OCI-LY7 (cell line): Measurements from ENCODE around the gene CALD1. TPM values are rescaled to one million over a fixed set of nuclear protein-coding genes. Genes with fewer than 3 reads are reported as not detected.

Experiments
- BruUV-seq: library from RNA; stranded (reverse); fragments of 400-500 nt; replicated peaks from 2 replicates; lab custom pipeline; 2021; lab: Mats Ljungman, UMichigan
- CTCF ChIA-PET: fragments of 300-600 bp; sonication (Branson Sonifier 250); formaldehyde crosslinking; loops from one replicate; lab custom pipeline; 2022; ENCODE audit warnings: antibody characterized with exemption; ENCODE audit not compliant: unreplicated experiment; lab: Charles Lee
- POLR2A ChIA-PET: fragments of 300-600 bp; sonication (Branson Sonifier 250); formaldehyde crosslinking; loops from one replicate; lab custom pipeline; 2022; ENCODE audit warnings: antibody characterized with exemption; lab: Charles Lee
- DNase-seq: peaks from one replicate; pipeline ENCODE4 v3.0.0-alpha.2; 2015; ENCODE audit warnings: low spot score
- H2AFZ ChIP-seq: fragments of 200-600 bp; sonication (generic), shearing (Covaris generic); 2 replicates; pipeline ENCODE4 v1.6.1; 2014; ENCODE audit warnings: mild to moderate bottlenecking, antibody characterized with exemption, low read length, moderate library complexity
- H3K27ac ChIP-seq: fragments of 200-600 bp; sonication (generic); 2 replicates; pipeline ENCODE4 v1.5.1; 2014; ENCODE audit warnings: mixed run types, low read depth, mild to moderate bottlenecking, moderate library complexity, low read length, inconsistent platforms; ENCODE audit not compliant: poor library complexity, severe bottlenecking
- H3K36me3 ChIP-seq: fragments of 200-600 bp; sonication (generic); 2 replicates; pipeline ENCODE4 v1.6.1; 2014; ENCODE audit warnings: mild to moderate bottlenecking, antibody characterized with exemption, low read length, moderate library complexity, mixed read lengths; ENCODE audit not compliant: insufficient read depth
- H3K4me1 ChIP-seq: fragments of 200-600 bp; sonication (generic); 2 replicates; pipeline ENCODE4 v1.5.1; 2014; ENCODE audit warnings: mild to moderate bottlenecking, low read length; ENCODE audit not compliant: insufficient read depth, poor library complexity, severe bottlenecking
- H3K4me2 ChIP-seq: fragments of 200-600 bp; sonication (generic); 2 replicates; pipeline ENCODE4 v1.6.1; 2014; ENCODE audit warnings: mild to moderate bottlenecking, low read length
- H3K4me3 ChIP-seq: fragments of 200-600 bp; sonication (generic); 2 replicates; pipeline ENCODE4 v1.5.1; 2014; ENCODE audit warnings: mild to moderate bottlenecking, low read depth, low read length; ENCODE audit not compliant: poor library complexity, severe bottlenecking
- H3K79me2 ChIP-seq: fragments of 200-600 bp; sonication (generic); 2 replicates; pipeline ENCODE4 v1.6.1; 2016; ENCODE audit warnings: low read depth, mild to moderate bottlenecking, low read length, moderate library complexity, mixed read lengths; ENCODE audit not compliant: insufficient read depth
- H3K9me2 ChIP-seq: fragments of 200-600 bp; sonication (generic); 2 replicates; pipeline ENCODE4 v1.6.1; 2016; ENCODE audit warnings: mild to moderate bottlenecking, low read length, mixed read lengths; ENCODE audit not compliant: insufficient read depth
- H3K9me3 ChIP-seq: fragments of 200-600 bp; sonication (generic); 2 replicates; pipeline ENCODE4 v1.6.1; 2014; ENCODE audit warnings: mild to moderate bottlenecking, mixed run types, low read length, mixed read lengths
- H4K20me1 ChIP-seq: fragments of 200-600 bp; sonication (generic); 2 replicates; pipeline ENCODE4 v1.6.1; 2014; ENCODE audit warnings: mild to moderate bottlenecking, antibody characterized with exemption, low read length, moderate library complexity, mixed read lengths; ENCODE audit not compliant: insufficient read depth
- EZH2phosphoT487 ChIP-seq: fragments of 200-600 bp; sonication (generic); IDR thresholded peaks from 2 replicates; pipeline ENCODE4 v1.6.1; 2018; ENCODE audit warnings: low read depth, borderline replicate concordance, mild to moderate bottlenecking, mixed run types, antibody characterized with exemption, low read length, moderate library complexity, mixed read lengths
- intact Hi-C: fragments of 100-400 bp; cut with micrococcal nuclease; formaldehyde crosslinking; loops from one replicate; pipeline ENCODE4 v1.10.0; 2022; ENCODE audit not compliant: unreplicated experiment
- total RNA-seq, 2 experiments: library from RNA; depleted of rRNA in 1 of 2; stranded (reverse); fragments of >200 nt in 1 of 2; shearing (Covaris generic) in 1 of 2; gene quantifications; 2 replicates each; pipeline ENCODE4 v1.2.3, GENCODE V29; 2014 to 2022
- TF ChIP-seq, protein P1 (sequence below): fragments of 200-600 bp; sonication (generic); conservative IDR thresholded peaks from 2 replicates; pipeline ENCODE4 v1.5.1; 2014; ENCODE audit warnings: mild to moderate bottlenecking, antibody characterized with exemption, low read length, moderate library complexity, mixed read lengths

Gene CALD1
- total RNA-seq, 2 experiments from 2014 or later: 0.25 to 0.49 TPM

DNA sequence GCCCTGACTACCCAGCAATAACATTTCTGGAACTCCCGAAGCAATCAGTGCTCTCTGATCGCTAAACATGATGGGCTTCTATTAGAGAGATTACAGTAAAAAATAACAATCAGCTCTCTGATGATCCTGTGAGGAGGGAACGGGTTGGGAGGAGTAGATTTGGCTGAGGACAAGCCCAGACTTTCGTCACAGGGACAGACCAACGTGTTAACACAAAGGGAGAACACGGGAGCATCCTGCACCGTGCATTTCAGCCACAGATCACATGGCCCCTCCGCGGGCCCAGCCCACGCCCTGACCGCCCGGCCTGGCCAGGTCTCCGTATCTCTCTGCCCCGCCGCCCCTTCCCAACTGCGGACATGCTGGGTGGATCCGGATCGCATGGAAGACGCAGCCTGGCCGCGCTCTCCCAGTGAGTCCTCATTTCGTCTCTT lies 111.8 kb downstream of the CALD1 start:
- ChIA-PET CTCF (no interaction called here), POLR2A (no interaction called here)
- H3K4me2 ChIP-seq: no peak overlapping the region; the same call in 1 of the 2 replicates
- H3K36me3 ChIP-seq: no peaks in the 10 kb centered on the region
- no peaks in the 10 kb centered on the region for H3K79me2 ChIP-seq
- TF ChIP-seq, protein P1, sequence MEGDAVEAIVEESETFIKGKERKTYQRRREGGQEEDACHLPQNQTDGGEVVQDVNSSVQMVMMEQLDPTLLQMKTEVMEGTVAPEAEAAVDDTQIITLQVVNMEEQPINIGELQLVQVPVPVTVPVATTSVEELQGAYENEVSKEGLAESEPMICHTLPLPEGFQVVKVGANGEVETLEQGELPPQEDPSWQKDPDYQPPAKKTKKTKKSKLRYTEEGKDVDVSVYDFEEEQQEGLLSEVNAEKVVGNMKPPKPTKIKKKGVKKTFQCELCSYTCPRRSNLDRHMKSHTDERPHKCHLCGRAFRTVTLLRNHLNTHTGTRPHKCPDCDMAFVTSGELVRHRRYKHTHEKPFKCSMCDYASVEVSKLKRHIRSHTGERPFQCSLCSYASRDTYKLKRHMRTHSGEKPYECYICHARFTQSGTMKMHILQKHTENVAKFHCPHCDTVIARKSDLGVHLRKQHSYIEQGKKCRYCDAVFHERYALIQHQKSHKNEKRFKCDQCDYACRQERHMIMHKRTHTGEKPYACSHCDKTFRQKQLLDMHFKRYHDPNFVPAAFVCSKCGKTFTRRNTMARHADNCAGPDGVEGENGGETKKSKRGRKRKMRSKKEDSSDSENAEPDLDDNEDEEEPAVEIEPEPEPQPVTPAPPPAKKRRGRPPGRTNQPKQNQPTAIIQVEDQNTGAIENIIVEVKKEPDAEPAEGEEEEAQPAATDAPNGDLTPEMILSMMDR: no peak
- no peak for TF ChIP-seq EZH2phosphoT487
- H3K27ac ChIP-seq: no peak overlapping the region
- no peak overlapping the region for H2AFZ ChIP-seq
- intact Hi-C loops: no loop called here
- no TSS peak for BruUV-seq
- H3K4me1 ChIP-seq: no peaks in the 10 kb centered on the region
- H3K9me3 ChIP-seq: no peaks in the 10 kb centered on the region
- H3K4me3 ChIP-seq: no peak overlapping the region
- no peaks in the 10 kb centered on the region for H4K20me1 ChIP-seq
- no peak for DNase-seq
- H3K9me2 ChIP-seq: no peaks in the 10 kb centered on the region

DNA sequence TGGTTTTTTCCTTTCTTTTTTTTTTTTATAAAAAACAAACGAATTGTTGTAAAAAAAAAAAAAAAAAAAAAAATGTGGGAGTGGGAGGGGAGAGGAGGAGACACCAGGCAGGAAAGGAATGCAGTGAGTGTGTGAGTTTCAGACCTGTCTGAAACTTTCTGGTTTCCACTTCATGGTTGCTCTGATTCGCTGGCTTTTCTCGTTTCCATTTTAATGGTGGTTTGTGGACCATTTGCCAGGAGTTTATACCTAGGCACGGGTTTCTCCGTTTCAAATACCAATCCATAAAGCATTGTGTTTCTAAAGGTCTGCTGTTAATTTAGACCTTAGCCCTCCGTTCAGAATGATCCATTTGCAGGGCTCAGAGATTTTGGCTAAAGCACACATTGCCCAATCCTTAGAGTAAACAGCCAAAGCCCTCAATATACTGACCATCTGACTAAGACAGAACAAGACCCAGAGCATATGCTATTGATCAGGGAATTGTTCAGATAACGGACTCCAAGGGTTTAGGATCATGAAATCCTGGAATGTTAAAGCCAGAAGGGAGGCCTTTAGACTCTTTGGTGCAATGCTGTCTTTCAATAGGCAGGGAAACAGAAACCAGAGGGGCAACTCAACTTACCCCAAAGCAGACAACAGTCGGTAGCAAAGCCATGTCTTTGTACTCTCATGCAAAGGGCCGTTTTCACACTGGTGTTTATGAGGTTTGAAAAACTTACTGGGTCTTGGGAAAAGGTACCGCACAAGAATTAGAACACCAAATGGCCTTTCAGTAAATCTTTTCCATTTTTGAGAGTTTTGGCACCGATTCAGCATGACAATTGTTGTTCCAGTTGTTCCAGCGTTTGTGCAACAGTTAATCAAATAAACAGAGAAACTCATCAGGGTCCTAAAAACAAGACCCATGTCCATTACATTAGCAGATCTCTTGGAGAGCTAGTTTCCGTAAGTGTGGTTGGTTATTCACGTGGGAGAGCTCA lies 112.6 kb downstream of the CALD1 start:
- TF ChIP-seq, protein P1: no peak
- no peak for TF ChIP-seq EZH2phosphoT487
- no peak overlapping the region for H3K4me2 ChIP-seq
- no peak overlapping the region for H3K27ac ChIP-seq
- no TSS peak for BruUV-seq
- POLR2A ChIA-PET: interaction anchor here (0.6 kb wide), 1 partner anchor 242 kb away, joined by 3 read pairs; no protein-coding TSS in a partner anchor
- intact Hi-C loops: no loop called here
- no peaks in the 10 kb centered on the region for H3K4me1 ChIP-seq
- H3K9me2 ChIP-seq: no peaks in the 10 kb centered on the region
- no peak overlapping the region for H2AFZ ChIP-seq
- H4K20me1 ChIP-seq: no peaks in the 10 kb centered on the region
- no peaks in the 10 kb centered on the region for H3K9me3 ChIP-seq
- H3K79me2 ChIP-seq: no peaks in the 10 kb centered on the region
- CTCF ChIA-PET: no interaction called here
- no peak for DNase-seq
- H3K36me3 ChIP-seq: no peaks in the 10 kb centered on the region
- H3K4me3 ChIP-seq: no peak overlapping the region

DNA sequence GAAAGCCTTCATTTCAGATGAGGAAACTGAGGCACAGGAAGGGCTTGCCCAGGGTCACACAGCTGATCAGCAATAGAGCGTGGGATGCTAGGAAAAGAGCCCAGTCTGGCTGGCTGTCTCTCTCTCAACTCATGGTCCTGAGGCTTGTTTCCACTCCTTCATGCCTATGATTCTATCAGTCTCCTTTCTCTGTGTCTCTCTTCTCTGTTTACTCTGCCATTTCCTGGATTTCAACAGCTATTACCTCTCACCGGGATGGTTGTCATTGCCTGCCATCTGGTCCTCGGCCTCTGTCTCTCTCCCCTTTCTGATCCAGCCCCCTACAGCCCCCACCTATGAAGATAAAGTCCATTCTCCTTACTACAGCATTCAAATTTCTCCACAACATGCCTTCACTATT lies 113.5 kb downstream of the CALD1 start:
- Histone ChIP-seq H3K4me2 (no peak overlapping the region), H4K20me1 (no peaks in the 10 kb centered on the region), H2AFZ (no peak overlapping the region), H3K9me3 (no peaks in the 10 kb centered on the region), H3K9me2 (no peaks in the 10 kb centered on the region), H3K4me1 (no peaks in the 10 kb centered on the region), H3K79me2 (no peaks in the 10 kb centered on the region), H3K4me3 (no peak overlapping the region), H3K36me3 (no peaks in the 10 kb centered on the region), H3K27ac (no peak overlapping the region)
- intact Hi-C loops: no loop called here
- no TSS peak for BruUV-seq
- ChIA-PET CTCF (no interaction called here), POLR2A (interaction anchor here (0.6 kb wide), 1 partner anchor 243 kb away, joined by 3 read pairs; no protein-coding TSS in a partner anchor)
- no peak for TF ChIP-seq EZH2phosphoT487
- TF ChIP-seq, protein P1: no peak
- no peak for DNase-seq
